GM12891 (cell line): ENCODE results near the gene CTF1.

Source experiments
- PAX5 ChIP-seq: IDR thresholded peaks from 2 replicates; pipeline ENCODE4 v1.6.1; 2011; ENCODE audit warnings: low read length, moderate library complexity, mild to moderate bottlenecking; ENCODE audit not compliant: insufficient read depth, severe bottlenecking
- POLR2A ChIP-seq: IDR thresholded peaks from 2 replicates; pipeline ENCODE4 v1.6.1; 2011; ENCODE audit warnings: low read depth, low read length, control low read depth
- POLR2AphosphoS5 ChIP-seq: IDR thresholded peaks from 2 replicates; pipeline ENCODE4 v1.6.1; 2011; ENCODE audit warnings: low read depth, low read length, control low read depth
- TAF1 ChIP-seq: IDR thresholded peaks from 2 replicates; pipeline ENCODE4 v1.6.1; 2011; ENCODE audit warnings: low read depth, low read length, control low read depth

GRCh38 chr16:30946671-30947540 lies 50.5 kb downstream of the CTF1 start:
- no peak for TF ChIP-seq POLR2A
- TF ChIP-seq POLR2AphosphoS5: no peak
- TF ChIP-seq TAF1: no peak
- TF ChIP-seq PAX5: no peak
